Liver (tissue), 9 donors: Measurements from ENCODE around the gene CIBAR2. TPM values are rescaled to one million over a fixed set of nuclear protein-coding genes. Genes with fewer than 3 reads are reported as not detected.

Experiments
- DNase-seq: peaks from one replicate; pipeline ENCODE4 v3.0.0-alpha.2; 2017; ENCODE audit warnings: low spot score
- H3K27ac ChIP-seq, 2 donors: one replicate each; pipeline ENCODE4 v1.7.0; 2013; ENCODE audit warnings: inconsistent platforms in 2 of 2, low read length in 2 of 2, control low read depth in 1 of 2, low read depth in 1 of 2, mild to moderate bottlenecking in 1 of 2
- H3K27me3 ChIP-seq, 4 donors: one replicate each; pipeline versions ENCODE4 v1.6.1 to v1.7.0; 2013; ENCODE audit warnings: low read length in 3 of 4, inconsistent platforms in 1 of 4, mild to moderate bottlenecking in 1 of 4, moderate library complexity in 1 of 4; ENCODE audit not compliant: control insufficient read depth in 4 of 4, insufficient read depth in 4 of 4
- H3K36me3 ChIP-seq, 4 donors: one replicate each; pipeline versions ENCODE4 v1.6.1 to v1.7.0; 2013; ENCODE audit warnings: low read length in 3 of 4, mild to moderate bottlenecking in 3 of 4, low read depth in 1 of 4, moderate library complexity in 1 of 4; ENCODE audit not compliant: control insufficient read depth in 4 of 4, insufficient read depth in 3 of 4
- H3K4me1 ChIP-seq, 4 donors: one replicate each; pipeline versions ENCODE4 v1.6.1 to v1.7.0; 2013; ENCODE audit warnings: low read length in 3 of 4, mild to moderate bottlenecking in 3 of 4, moderate library complexity in 1 of 4; ENCODE audit not compliant: control insufficient read depth in 4 of 4, insufficient read depth in 4 of 4
- H3K4me3 ChIP-seq, 3 donors: one replicate each; pipeline versions ENCODE4 v1.6.1 to v1.7.0; 2013; ENCODE audit warnings: low read length in 3 of 3, control low read depth in 1 of 3, low read depth in 1 of 3, mild to moderate bottlenecking in 1 of 3
- H3K9ac ChIP-seq, 2 donors: one replicate each; pipeline ENCODE4 v1.7.0; 2013; ENCODE audit warnings: low read length in 2 of 2, mild to moderate bottlenecking in 2 of 2, moderate library complexity in 2 of 2, control low read depth in 1 of 2, low read depth in 1 of 2
- H3K9me3 ChIP-seq, 4 donors: one replicate each; pipeline versions ENCODE4 v1.6.1 to v1.7.0; 2013; ENCODE audit warnings: low read length in 3 of 4; ENCODE audit not compliant: control insufficient read depth in 4 of 4
- EGR1 ChIP-seq, 2 donors: IDR thresholded peaks; 2 replicates each; pipeline ENCODE4 v1.6.1; 2016 to 2018; ENCODE audit warnings: antibody characterized with exemption in 2 of 2, low read depth in 2 of 2
- FOXA1 ChIP-seq: IDR thresholded peaks from 2 replicates; pipeline ENCODE4 v1.6.1; 2016; ENCODE audit warnings: antibody characterized with exemption
- FOXA2 ChIP-seq: IDR thresholded peaks from 2 replicates; pipeline ENCODE4 v1.6.1; 2016; ENCODE audit warnings: antibody characterized with exemption
- GABPA ChIP-seq, 2 donors: IDR thresholded peaks in 1 of 2; conservative IDR thresholded peaks in 1 of 2; 2 replicates each; pipeline ENCODE4 v1.6.1; 2016; ENCODE audit warnings: antibody characterized with exemption in 2 of 2, mild to moderate bottlenecking in 1 of 2, moderate library complexity in 1 of 2
- HNF4A ChIP-seq, 2 donors: conservative IDR thresholded peaks; 2 replicates each; pipeline ENCODE4 v1.6.1; 2016; ENCODE audit warnings: antibody characterized with exemption in 2 of 2, mild to moderate bottlenecking in 2 of 2
- HNF4G ChIP-seq: IDR thresholded peaks from 2 replicates; pipeline ENCODE4 v1.6.1; 2016; ENCODE audit warnings: antibody characterized with exemption
- JUND ChIP-seq, 2 donors: IDR thresholded peaks; 2 replicates each; pipeline ENCODE4 v1.6.1; 2016; ENCODE audit warnings: antibody characterized with exemption in 2 of 2
- MAX ChIP-seq: IDR thresholded peaks from 2 replicates; pipeline ENCODE4 v1.6.1; 2016; ENCODE audit warnings: antibody characterized with exemption
- NR2F2 ChIP-seq: IDR thresholded peaks from 2 replicates; pipeline ENCODE4 v1.6.1; 2016; ENCODE audit warnings: antibody characterized with exemption
- RAD21 ChIP-seq, 2 donors: IDR thresholded peaks; 2 replicates each; pipeline ENCODE4 v1.6.1; 2016; ENCODE audit warnings: antibody characterized with exemption in 2 of 2, mild to moderate bottlenecking in 2 of 2
- RXRA ChIP-seq, 2 donors: IDR thresholded peaks; 2 replicates each; pipeline ENCODE4 v1.6.1; 2017 to 2018; ENCODE audit warnings: antibody characterized with exemption in 2 of 2, mild to moderate bottlenecking in 1 of 2
- SP1 ChIP-seq: IDR thresholded peaks from 2 replicates; pipeline ENCODE4 v1.6.1; 2018; ENCODE audit warnings: antibody characterized with exemption, mild to moderate bottlenecking
- TAF1 ChIP-seq: conservative IDR thresholded peaks from 2 replicates; pipeline ENCODE4 v1.6.1; 2016; ENCODE audit warnings: antibody characterized with exemption, mild to moderate bottlenecking
- YY1 ChIP-seq: IDR thresholded peaks from 2 replicates; pipeline ENCODE4 v1.6.1; 2016; ENCODE audit warnings: antibody characterized with exemption, mild to moderate bottlenecking
- WGBS: extraction: QIAGEN DNeasy Blood & Tissue Kit; methylation state at CpG from one replicate; pipeline ENCODE4 v1.1.7; 2013; 5-methylcytosine and 5-hydroxymethylcytosine counted together
- polyA plus RNA-seq, 2 donors: library from polyadenylated mRNA; stranded (reverse) in 1 of 2; unstranded in 1 of 2; fragments of 200-250 nt in 1 of 2; fragments of >200 nt in 1 of 2; fragmentation: Nextera tagmentation in 1 of 2; extraction: Ambion mirVana in 1 of 2; gene quantifications; one replicate each; pipeline versions ENCODE4 v1.2.1 to v1.2.3, GENCODE V29; 2013 to 2015
- total RNA-seq, 2 donors: library from RNA; depleted of rRNA; stranded (reverse); fragments of >200 nt; gene quantifications; one replicate each; pipeline ENCODE4 v1.2.3, GENCODE V29; 2014
- TF ChIP-seq, protein P1 (sequence below): IDR thresholded peaks from 2 replicates; pipeline ENCODE4 v1.6.1; 2016; ENCODE audit warnings: antibody characterized with exemption
- TF ChIP-seq, protein P2 (sequence below): IDR thresholded peaks from 2 replicates; pipeline ENCODE4 v1.6.1; 2016; ENCODE audit warnings: antibody characterized with exemption
- TF ChIP-seq, protein P3 (sequence below): fragments of 150-350 bp; IDR thresholded peaks from 2 replicates; pipeline ENCODE4 v1.5.1; 2017; ENCODE audit warnings: improper control_type of control experiment, low read depth, low read length; ENCODE audit not compliant: missing input control
- TF ChIP-seq, protein P4 (sequence below): IDR thresholded peaks from 2 replicates; pipeline ENCODE4 v1.6.1; 2016; ENCODE audit warnings: antibody characterized with exemption, mild to moderate bottlenecking
- donor health status: healthy.
- donor health status: healthy.
- donor health status: healthy.
- donor health status: healthy.
- donor health status: healthy.

CIBAR2 gene
- total and polyA plus RNA-seq, 4 donors = not detected

- Histone ChIP-seq H3K9ac (no peak overlapping the region), H3K27ac (no peak overlapping the region), H3K9me3 (no peaks in the 10 kb centered on the region), H3K4me3 (no peak overlapping the region), H3K4me1 (peaks cover 0 to 12% (median 6%) of the 10 kb centered on the region in 4 donors), H3K27me3 (no peaks in the 10 kb centered on the region), H3K36me3 (no peaks in the 10 kb centered on the region)
- TF ChIP-seq NR2F2 (no peak), FOXA1 (no peak), SP1 (no peak), FOXA2 (no peak), HNF4G (no peak), MAX (no peak), EGR1 (IDR thresholded peaks at IDR 0.05; ENCODE audit: low read depth in 2 of 2) (no peak), GABPA (IDR thresholded peaks at IDR 0.05 in 1 of 2, conservative IDR thresholded peaks at IDR 0.05 in 1 of 2) (no peak), TAF1 (no peak)
- TF ChIP-seq, protein P1, sequence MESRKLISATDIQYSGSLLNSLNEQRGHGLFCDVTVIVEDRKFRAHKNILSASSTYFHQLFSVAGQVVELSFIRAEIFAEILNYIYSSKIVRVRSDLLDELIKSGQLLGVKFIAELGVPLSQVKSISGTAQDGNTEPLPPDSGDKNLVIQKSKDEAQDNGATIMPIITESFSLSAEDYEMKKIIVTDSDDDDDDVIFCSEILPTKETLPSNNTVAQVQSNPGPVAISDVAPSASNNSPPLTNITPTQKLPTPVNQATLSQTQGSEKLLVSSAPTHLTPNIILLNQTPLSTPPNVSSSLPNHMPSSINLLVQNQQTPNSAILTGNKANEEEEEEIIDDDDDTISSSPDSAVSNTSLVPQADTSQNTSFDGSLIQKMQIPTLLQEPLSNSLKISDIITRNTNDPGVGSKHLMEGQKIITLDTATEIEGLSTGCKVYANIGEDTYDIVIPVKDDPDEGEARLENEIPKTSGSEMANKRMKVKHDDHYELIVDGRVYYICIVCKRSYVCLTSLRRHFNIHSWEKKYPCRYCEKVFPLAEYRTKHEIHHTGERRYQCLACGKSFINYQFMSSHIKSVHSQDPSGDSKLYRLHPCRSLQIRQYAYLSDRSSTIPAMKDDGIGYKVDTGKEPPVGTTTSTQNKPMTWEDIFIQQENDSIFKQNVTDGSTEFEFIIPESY = no peak
- TF ChIP-seq, protein P2, sequence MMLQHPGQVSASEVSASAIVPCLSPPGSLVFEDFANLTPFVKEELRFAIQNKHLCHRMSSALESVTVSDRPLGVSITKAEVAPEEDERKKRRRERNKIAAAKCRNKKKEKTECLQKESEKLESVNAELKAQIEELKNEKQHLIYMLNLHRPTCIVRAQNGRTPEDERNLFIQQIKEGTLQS = no peak
- TF ChIP-seq, protein P3, sequence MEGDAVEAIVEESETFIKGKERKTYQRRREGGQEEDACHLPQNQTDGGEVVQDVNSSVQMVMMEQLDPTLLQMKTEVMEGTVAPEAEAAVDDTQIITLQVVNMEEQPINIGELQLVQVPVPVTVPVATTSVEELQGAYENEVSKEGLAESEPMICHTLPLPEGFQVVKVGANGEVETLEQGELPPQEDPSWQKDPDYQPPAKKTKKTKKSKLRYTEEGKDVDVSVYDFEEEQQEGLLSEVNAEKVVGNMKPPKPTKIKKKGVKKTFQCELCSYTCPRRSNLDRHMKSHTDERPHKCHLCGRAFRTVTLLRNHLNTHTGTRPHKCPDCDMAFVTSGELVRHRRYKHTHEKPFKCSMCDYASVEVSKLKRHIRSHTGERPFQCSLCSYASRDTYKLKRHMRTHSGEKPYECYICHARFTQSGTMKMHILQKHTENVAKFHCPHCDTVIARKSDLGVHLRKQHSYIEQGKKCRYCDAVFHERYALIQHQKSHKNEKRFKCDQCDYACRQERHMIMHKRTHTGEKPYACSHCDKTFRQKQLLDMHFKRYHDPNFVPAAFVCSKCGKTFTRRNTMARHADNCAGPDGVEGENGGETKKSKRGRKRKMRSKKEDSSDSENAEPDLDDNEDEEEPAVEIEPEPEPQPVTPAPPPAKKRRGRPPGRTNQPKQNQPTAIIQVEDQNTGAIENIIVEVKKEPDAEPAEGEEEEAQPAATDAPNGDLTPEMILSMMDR = no peak
- no peak for DNase-seq
- WGBS = 90% methylated on average over 16 of the region's 16 CpGs
Observed at GRCh38 chr16:85089525-85089924, 22.7 kb downstream of the CIBAR2 start.

DNA sequence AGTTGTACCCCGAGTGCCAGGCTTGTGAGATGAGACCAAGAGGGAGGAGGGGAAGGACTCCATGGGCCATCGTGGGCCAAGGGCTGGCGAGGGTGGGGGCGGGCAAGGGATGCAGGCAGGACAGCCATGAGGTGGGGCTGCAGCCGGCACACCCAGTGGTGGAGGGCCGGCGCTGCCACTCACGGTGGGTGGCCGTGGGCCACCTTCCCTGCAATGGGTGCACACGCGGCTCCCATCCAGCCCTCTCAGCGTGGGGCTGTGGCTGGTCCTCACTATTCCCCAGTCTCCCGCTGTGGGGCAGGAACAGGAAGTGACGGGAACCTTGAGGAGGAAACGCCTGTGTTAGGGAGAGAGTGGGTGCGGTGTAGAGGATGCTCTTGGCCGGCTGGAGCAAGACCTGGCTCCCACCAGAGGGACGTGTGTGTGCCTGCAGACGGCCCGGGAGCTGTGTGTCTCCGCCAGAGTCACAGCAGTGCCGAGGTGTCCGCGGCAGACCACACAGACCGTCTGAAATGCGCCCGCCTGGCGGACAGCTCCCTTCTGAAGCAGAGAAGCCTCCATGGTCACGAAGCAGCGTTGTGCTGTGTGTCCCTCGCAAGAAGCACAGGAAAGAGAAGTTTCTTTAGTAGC is 23.6 kb downstream of the CIBAR2 start:
- no peaks in the 10 kb centered on the region for H3K36me3 ChIP-seq
- H3K27me3 ChIP-seq = no peaks in the 10 kb centered on the region
- H3K9ac ChIP-seq = no peak overlapping the region
- no peak overlapping the region for H3K27ac ChIP-seq
- H3K4me3 ChIP-seq = no peak overlapping the region
- TF ChIP-seq NR2F2 = no peak
- TF ChIP-seq YY1 = no peak
- TF ChIP-seq GABPA (IDR thresholded peaks at IDR 0.05 in 1 of 2, conservative IDR thresholded peaks at IDR 0.05 in 1 of 2) = no peak
- TF ChIP-seq RXRA (IDR thresholded peaks at IDR 0.05) = no peak
- TF ChIP-seq, protein P1 = no peak
- TF ChIP-seq, protein P4, sequence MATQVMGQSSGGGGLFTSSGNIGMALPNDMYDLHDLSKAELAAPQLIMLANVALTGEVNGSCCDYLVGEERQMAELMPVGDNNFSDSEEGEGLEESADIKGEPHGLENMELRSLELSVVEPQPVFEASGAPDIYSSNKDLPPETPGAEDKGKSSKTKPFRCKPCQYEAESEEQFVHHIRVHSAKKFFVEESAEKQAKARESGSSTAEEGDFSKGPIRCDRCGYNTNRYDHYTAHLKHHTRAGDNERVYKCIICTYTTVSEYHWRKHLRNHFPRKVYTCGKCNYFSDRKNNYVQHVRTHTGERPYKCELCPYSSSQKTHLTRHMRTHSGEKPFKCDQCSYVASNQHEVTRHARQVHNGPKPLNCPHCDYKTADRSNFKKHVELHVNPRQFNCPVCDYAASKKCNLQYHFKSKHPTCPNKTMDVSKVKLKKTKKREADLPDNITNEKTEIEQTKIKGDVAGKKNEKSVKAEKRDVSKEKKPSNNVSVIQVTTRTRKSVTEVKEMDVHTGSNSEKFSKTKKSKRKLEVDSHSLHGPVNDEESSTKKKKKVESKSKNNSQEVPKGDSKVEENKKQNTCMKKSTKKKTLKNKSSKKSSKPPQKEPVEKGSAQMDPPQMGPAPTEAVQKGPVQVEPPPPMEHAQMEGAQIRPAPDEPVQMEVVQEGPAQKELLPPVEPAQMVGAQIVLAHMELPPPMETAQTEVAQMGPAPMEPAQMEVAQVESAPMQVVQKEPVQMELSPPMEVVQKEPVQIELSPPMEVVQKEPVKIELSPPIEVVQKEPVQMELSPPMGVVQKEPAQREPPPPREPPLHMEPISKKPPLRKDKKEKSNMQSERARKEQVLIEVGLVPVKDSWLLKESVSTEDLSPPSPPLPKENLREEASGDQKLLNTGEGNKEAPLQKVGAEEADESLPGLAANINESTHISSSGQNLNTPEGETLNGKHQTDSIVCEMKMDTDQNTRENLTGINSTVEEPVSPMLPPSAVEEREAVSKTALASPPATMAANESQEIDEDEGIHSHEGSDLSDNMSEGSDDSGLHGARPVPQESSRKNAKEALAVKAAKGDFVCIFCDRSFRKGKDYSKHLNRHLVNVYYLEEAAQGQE = no peak
- TF ChIP-seq, protein P3 = no peak
- no peak for TF ChIP-seq RAD21 (IDR thresholded peaks at IDR 0.05)
- TF ChIP-seq MAX = no peak
- TF ChIP-seq EGR1 (IDR thresholded peaks at IDR 0.05; ENCODE audit: low read depth in 2 of 2) = no peak
- TF ChIP-seq FOXA2 = no peak
- TF ChIP-seq HNF4G = no peak
- no peak for TF ChIP-seq JUND (IDR thresholded peaks at IDR 0.05)
- no peak for TF ChIP-seq HNF4A (conservative IDR thresholded peaks at IDR 0.05)
- no peak for TF ChIP-seq FOXA1
- WGBS = 89% methylated on average over 31 of the region's 31 CpGs
- no peak for DNase-seq
- no peaks in the 10 kb centered on the region for H3K9me3 ChIP-seq
- H3K4me1 ChIP-seq = peaks cover 0 to 12% (median 6%) of the 10 kb centered on the region in 4 donors
